HEK293T (cell line): Measurements from ENCODE around the gene TULP3.

Source experiments
- CTCF ChIA-PET: fragments of 350-600 bp; formaldehyde crosslinking; extraction: SDS; loops from one replicate; lab custom pipeline; 2021; ENCODE audit warnings: antibody characterized with exemption, inconsistent platforms; lab: Yijun Ruan, JAX
- POLR2A ChIA-PET: fragments of 350-600 bp; formaldehyde crosslinking; extraction: SDS; loops from one replicate; lab custom pipeline; 2020; ENCODE audit warnings: antibody characterized with exemption, inconsistent platforms; lab: Yijun Ruan, JAX
- DNase-seq: peaks from one replicate; pipeline ENCODE4 v3.0.0; 2012; ENCODE audit warnings: mixed read lengths; ENCODE audit errors: extremely low spot score
- ARNT ChIP-seq: fragments of 450-650 bp; IDR thresholded peaks from 2 replicates; pipeline ENCODE4 v1.6.1; 2017; ENCODE audit warnings: mild to moderate bottlenecking
- BHLHE40 ChIP-seq: fragments of 450-650 bp; IDR thresholded peaks from 2 replicates; pipeline ENCODE4 v1.6.1; 2016; ENCODE audit warnings: mild to moderate bottlenecking, moderate library complexity, borderline replicate concordance
- CTBP1 ChIP-seq: fragments of 450-650 bp; IDR thresholded peaks from 2 replicates; pipeline ENCODE4 v1.6.1; 2016; ENCODE audit warnings: borderline replicate concordance
- ELF4 ChIP-seq: fragments of 450-650 bp; IDR thresholded peaks from 2 replicates; pipeline ENCODE4 v1.6.1; 2017; ENCODE audit warnings: antibody characterized with exemption
- FOXA1 ChIP-seq: fragments of 450-650 bp; IDR thresholded peaks from 2 replicates; pipeline ENCODE4 v1.6.1; 2016; ENCODE audit warnings: mild to moderate bottlenecking
- FOXK2 ChIP-seq: fragments of 450-650 bp; IDR thresholded peaks from 2 replicates; pipeline ENCODE4 v1.6.1; 2016; ENCODE audit warnings: mild to moderate bottlenecking
- FOXM1 ChIP-seq: fragments of 450-650 bp; IDR thresholded peaks from 2 replicates; pipeline ENCODE4 v1.6.1; 2017; ENCODE audit warnings: mild to moderate bottlenecking, borderline replicate concordance
- HDGF ChIP-seq: fragments of 450-650 bp; IDR thresholded peaks from 2 replicates; pipeline ENCODE4 v1.6.1; 2017; ENCODE audit warnings: antibody characterized with exemption, borderline replicate concordance
- L3MBTL2 ChIP-seq: fragments of 450-650 bp; conservative IDR thresholded peaks from 2 replicates; pipeline ENCODE4 v1.6.1; 2016; ENCODE audit warnings: mild to moderate bottlenecking
- LEF1 ChIP-seq: fragments of 450-650 bp; IDR thresholded peaks from 2 replicates; pipeline ENCODE4 v1.6.1; 2017; ENCODE audit warnings: mild to moderate bottlenecking, borderline replicate concordance
- NFRKB ChIP-seq: fragments of 450-650 bp; IDR thresholded peaks from 2 replicates; pipeline ENCODE4 v1.6.1; 2016; ENCODE audit warnings: mild to moderate bottlenecking, moderate library complexity
- PKNOX1 ChIP-seq: fragments of 450-650 bp; IDR thresholded peaks from 2 replicates; pipeline ENCODE4 v1.6.1; 2016
- SP1 ChIP-seq: fragments of 450-650 bp; IDR thresholded peaks from 2 replicates; pipeline ENCODE4 v1.6.1; 2017
- SUZ12 ChIP-seq: fragments of 450-650 bp; IDR thresholded peaks from 2 replicates; pipeline ENCODE4 v1.6.1; 2016; ENCODE audit warnings: mild to moderate bottlenecking
- TARDBP ChIP-seq: fragments of 450-650 bp; IDR thresholded peaks from 2 replicates; pipeline ENCODE4 v1.6.1; 2016
- ZNF384 ChIP-seq: fragments of 450-650 bp; IDR thresholded peaks from 2 replicates; pipeline ENCODE4 v1.6.1; 2016

The TULP3 gene

DNA sequence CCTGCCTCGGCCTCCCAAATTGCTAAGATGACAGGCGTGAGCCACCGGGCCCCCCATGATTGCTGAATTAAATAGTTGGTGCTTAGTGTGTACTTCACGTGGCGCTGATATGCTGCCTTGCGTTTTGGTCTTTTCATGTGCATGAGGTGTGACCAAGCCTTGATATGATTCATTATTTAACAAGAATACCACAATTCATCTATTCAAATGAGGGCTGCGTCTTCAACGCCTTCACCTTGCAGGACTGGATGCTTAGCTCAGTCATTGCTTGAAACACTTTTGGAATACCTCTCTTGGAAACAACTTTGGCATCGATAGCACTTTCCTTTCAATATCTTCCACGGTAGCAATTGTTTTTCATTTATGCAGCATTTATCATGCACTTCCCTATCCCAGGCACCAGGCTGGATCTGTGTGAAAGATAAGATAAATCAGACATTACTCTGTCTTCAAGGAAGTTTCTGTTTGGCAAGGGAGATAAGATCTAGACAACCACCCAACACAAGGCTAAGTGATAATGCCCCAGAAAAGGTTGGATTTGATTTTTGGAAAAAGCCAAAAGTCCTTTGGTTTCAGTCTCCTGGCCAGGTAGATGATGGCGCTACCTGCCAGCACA lies 67.2 kb downstream of the TULP3 start:
- ChIA-PET POLR2A (interaction anchor here (0.6 to 1.3 kb wide), 4 partner anchors 8 to 81 kb away, joined by 3 to 6 read pairs (median 4); partner anchors contain the start of genes FOXM1 and RHNO1), CTCF (interaction anchor here (0.6 to 1.4 kb wide), 3 partner anchors 13 to 104 kb away, joined by 3 to 5 read pairs (median 4); no protein-coding TSS in a partner anchor)
- no peak for TF ChIP-seq LEF1
- peak; percentile 5 for DNase-seq

DNA sequence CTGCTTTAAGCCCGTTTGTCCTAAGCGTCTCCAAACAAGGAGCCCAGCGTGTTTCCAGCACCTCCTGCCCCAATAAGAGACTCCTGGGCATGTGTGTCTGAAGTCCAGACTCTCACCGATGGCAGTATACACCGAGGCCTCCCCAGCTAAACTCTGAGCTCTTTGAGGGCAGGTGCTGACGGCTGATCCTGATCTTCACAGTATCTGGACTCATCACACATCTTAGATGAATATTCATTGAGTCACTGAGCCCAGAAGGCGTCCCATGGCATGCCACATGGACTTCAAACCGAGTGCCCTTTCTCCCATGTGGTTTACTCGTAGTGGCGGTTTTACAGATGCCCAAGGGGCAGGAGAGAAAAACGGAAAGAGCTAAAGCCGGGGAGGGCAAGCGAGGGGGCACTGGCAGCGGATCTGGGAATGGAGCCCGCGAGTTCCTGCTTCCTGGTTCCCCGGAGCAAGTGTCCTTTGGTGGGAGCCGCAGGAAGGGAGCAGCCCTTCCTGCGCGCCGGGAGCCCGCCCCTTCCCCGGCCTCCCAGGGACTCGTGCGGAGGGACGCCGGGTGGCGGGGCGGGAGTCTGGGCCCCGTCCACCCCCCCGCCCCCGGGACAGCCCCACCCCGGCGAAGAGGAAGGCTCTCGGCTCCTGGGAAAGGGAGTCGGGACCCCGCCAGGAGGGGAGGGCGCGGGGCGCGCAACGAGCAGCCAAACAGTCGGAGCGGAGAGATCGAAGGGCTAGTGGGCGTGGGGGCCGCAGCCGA lies 67.9 kb downstream of the TULP3 start:
- CTCF ChIA-PET = interaction anchor here (0.6 to 1.1 kb wide), 3 partner anchors 14 to 110 kb away, joined by 3 to 4 read pairs (median 3); no protein-coding TSS in a partner anchor
- peak; percentile 68 for DNase-seq
- TF ChIP-seq HDGF (no peak), L3MBTL2 (peak; percentile 81)
- POLR2A ChIA-PET = interaction anchor here (0.6 to 1.3 kb wide), 6 partner anchors 8 to 82 kb away, joined by 3 to 6 read pairs (median 3); partner anchors contain the start of genes FOXM1 and RHNO1

DNA sequence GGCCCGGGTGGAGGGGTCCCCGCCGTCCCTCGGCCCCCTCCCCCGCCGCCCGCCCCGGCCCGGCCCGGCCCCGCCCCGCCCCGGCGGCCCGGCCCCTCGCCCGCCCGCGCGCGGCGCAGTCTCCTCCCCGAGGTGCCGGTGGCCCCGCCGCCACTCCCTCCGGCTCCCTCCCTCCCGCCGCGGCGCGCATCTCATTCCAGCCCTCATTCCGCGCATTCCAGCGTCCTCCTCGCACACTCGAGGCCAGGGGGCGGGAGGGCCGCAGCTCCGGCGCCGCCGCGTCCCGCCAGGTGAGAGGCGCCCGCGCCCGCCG lies 68.5 kb downstream of the TULP3 start, which contains the start of gene TEAD4:
Gene TEAD4 (plus strand): TSS at position 206 of the 313 bp plus-strand sequence.
- peak; percentile 84 for DNase-seq
- 0 out of 2 replicates have a peak, but pooled peaks have one; percentile 16 for TF ChIP-seq ARNT
- no peak for TF ChIP-seq FOXA1
- no peak for TF ChIP-seq PKNOX1
- POLR2A ChIA-PET = interaction anchor here (0.6 to 1.3 kb wide), 3 partner anchors 14 to 24 kb away, joined by 3 to 6 read pairs (median 3); no protein-coding TSS in a partner anchor
- CTCF ChIA-PET = interaction anchor here (0.6 kb wide), 1 partner anchor 110 kb away, joined by 3 read pairs; no protein-coding TSS in a partner anchor

DNA sequence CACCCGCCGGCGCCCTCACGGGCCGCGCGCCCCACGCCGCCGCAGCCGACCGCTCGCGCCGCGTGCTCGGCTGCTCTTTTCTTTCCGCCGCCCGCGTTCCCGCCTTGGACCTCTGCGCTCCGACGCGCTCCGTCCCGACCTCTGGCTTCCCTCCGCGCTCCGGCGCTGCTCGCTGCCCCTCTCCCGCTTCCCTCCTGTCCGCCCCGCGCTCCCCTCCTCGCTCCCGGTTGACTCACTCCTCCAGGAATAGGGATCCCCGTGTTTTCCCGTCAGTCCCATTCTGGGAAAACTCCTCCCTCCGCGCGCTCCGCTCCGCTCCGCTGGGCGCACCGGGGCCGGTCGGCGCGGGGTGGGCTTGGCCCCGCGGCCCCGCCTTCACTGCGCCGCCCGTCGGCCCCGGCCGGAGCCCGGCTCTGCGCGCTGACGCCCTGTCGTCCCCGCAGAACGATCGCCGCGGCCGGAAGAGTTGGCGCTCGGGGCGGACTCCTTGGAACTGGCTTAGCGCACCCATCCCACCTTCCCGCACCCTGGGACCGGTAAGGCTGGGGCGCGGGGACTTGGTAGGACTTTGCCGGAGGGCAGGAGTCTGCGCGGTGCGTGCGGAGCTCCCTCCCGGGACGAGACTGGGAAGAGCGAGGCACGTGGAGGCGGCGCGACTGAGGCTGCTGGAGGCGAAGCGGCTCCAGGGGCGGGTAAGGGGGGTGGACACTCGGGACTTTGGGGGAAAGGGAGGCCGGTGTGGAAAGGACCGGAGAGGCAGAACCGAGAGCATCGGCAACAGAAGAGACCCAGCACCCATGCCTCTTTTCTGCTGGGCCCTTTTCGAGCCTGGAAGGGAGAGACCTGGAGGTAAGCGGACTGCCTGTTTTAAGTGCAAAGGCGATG lies 69.1 kb downstream of the TULP3 start:
- ChIA-PET POLR2A (interaction anchor here (0.6 kb wide), 1 partner anchor 24 kb away, joined by 3 read pairs; no protein-coding TSS in a partner anchor), CTCF (interaction anchor here (0.6 to 0.7 kb wide), 3 partner anchors 15 to 111 kb away, joined by 3 read pairs; no protein-coding TSS in a partner anchor)
- TF ChIP-seq L3MBTL2 (peak; percentile 93), FOXA1 (no peak)
- DNase-seq = peak; percentile 57

DNA sequence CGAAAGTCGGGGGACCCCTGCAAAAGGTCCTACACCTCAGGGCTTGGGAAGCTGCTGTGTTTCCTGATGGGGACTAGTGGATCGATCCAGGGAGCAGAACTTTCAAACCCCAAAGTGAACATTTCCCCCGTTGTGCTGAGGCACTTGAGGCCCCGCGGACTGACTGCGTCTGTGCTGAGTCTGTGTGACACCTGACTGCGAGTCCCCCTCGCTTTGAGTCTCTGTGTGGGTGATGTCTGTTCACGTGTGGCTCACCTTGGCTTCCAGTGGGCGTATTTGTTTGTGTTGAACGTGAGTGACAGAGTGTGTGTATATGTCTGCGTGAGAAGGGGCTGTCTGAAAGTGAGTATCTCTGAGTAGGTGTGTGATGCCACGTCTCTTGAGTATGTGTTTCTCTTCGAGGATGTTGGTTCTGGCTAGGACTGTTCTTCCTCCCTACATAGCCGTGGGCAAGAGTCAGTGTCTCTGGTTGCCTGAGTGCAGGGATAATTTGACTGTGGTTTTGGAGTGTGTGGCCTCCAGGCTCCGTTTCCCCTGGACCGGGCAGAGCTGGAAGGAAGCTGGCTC lies 69.8 kb downstream of the TULP3 start:
- POLR2A ChIA-PET = no interaction called here
- CTCF ChIA-PET = no interaction called here
- TF ChIP-seq PKNOX1 = peak; percentile 74
- no peak for TF ChIP-seq LEF1
- no peak for TF ChIP-seq SUZ12
- TF ChIP-seq L3MBTL2 = no peak
- TF ChIP-seq ZNF384 = no peak
- TF ChIP-seq CTBP1 = no peak
- DNase-seq = no peak

GRCh38 chr12:2960996-2961616 lies 70.4 kb downstream of the TULP3 start:
- no peak for DNase-seq
- TF ChIP-seq L3MBTL2 (no peak), ELF4 (no peak), FOXM1 (no peak), HDGF (no peak), SP1 (no peak), ARNT (no peak), NFRKB (no peak), LEF1 (no peak), TARDBP (no peak), BHLHE40 (no peak), SUZ12 (no peak), FOXK2 (no peak), PKNOX1 (no peak), FOXA1 (no peak)
- ChIA-PET POLR2A (no interaction called here), CTCF (no interaction called here)
